GM20431 (cell line): ENCODE measurements around the gene SYNGR2.
"Not testable (repeated sequence)": the region's sequence is repeated elsewhere in the genome, so short reads cannot be mapped to it uniquely, and the experiment has no call there.

Experiments used
- in situ Hi-C: fragments of 300-500 bp; cut with MseI, MboI; formaldehyde crosslinking; loops from one replicate; pipeline ENCODE4 v1.15.0; 2020; ENCODE audit warnings: low sequenced_read_pairs; ENCODE audit not compliant: unreplicated experiment

The SYNGR2 gene

DNA sequence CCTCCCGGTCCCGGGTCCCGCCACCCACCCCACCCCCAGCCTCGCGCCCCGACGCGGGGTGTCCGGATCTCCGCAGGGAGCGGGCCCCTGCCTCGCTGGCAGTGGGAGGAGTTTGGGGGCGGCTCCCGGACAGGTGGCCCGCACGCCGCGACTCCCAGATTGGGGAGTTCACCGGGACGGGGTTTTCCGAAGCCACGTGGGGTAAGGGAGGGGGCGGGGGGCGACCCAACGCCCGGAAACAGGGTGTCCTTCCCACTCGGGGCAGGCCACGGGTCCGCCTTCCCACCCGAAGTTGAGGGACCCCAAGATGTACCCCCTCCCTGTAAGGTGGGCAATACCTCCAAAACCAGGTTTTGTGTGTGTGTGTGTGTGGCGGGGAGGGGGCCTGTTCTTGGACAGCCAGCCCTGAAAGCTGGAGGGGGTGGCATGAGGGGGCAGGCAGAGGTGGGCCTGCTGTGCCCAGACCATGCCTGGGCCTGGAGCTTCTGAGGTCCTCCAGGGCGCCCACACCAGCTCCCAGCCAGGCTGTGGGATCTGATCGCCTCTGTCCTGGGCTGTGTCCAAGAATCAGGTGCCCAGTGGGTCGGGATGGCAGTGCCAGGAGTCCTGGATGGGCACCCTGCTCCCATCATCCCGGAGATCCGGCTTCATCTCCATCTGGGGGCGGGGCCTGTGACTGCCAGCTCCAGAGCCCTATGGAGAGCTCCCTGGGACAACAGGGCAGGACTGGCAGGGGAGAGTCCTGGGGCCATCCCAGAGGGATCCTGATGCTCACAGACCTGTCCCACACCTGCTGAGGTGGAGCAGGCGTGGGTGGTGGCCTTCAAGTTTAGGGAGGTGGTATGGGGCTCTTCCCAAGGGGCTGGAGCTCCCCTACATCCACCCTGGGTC is 767 bp downstream of the SYNGR2 start:
- in situ Hi-C loops, result no loop called here

DNA sequence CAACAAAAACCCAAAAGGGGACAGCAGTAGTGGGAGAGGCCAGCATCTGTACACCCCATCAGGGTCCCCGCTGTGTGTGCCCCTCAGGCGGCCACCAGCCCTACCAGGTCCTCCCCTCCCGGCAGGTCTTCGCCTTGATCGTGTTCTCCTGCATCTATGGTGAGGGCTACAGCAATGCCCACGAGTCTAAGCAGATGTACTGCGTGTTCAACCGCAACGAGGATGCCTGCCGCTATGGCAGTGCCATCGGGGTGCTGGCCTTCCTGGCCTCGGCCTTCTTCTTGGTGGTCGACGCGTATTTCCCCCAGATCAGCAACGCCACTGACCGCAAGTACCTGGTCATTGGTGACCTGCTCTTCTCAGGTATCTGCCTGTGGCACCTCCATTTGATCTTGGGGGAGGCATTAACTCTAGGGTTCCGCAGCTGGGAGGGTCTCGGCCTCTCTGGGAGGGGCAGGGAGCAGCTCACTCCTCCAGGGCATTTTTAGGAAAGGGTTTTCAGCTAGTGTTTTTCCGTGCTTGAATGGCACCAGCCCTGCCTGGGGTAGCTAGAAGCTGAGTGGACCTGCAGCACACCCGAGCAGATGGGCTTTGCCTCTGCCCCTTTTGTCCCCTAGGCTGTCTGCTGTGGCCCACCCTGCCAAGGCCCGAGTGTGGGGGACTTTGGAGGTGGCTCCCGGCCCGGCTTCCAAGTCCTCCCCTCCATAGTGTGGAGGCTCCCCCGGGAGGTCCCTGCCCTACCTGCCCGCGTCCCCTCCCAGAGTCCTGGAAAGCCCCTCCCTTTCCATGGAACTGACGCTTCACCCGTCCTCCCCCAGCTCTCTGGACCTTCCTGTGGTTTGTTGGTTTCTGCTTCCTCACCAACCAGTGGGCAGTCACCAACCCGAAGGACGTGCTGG is 2.6 kb downstream of the SYNGR2 start:
- in situ Hi-C loops, result no loop called here

DNA sequence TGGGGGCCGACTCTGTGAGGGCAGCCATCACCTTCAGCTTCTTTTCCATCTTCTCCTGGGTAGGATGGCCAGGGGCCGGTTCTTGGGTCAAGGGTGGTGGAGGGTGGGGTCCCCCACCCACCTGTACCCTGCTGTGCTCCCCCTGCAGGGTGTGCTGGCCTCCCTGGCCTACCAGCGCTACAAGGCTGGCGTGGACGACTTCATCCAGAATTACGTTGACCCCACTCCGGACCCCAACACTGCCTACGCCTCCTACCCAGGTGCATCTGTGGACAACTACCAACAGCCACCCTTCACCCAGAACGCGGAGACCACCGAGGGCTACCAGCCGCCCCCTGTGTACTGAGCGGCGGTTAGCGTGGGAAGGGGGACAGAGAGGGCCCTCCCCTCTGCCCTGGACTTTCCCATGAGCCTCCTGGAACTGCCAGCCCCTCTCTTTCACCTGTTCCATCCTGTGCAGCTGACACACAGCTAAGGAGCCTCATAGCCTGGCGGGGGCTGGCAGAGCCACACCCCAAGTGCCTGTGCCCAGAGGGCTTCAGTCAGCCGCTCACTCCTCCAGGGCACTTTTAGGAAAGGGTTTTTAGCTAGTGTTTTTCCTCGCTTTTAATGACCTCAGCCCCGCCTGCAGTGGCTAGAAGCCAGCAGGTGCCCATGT is 3.3 kb downstream of the SYNGR2 start:
- in situ Hi-C loops, result not testable (repeated sequence)

DNA sequence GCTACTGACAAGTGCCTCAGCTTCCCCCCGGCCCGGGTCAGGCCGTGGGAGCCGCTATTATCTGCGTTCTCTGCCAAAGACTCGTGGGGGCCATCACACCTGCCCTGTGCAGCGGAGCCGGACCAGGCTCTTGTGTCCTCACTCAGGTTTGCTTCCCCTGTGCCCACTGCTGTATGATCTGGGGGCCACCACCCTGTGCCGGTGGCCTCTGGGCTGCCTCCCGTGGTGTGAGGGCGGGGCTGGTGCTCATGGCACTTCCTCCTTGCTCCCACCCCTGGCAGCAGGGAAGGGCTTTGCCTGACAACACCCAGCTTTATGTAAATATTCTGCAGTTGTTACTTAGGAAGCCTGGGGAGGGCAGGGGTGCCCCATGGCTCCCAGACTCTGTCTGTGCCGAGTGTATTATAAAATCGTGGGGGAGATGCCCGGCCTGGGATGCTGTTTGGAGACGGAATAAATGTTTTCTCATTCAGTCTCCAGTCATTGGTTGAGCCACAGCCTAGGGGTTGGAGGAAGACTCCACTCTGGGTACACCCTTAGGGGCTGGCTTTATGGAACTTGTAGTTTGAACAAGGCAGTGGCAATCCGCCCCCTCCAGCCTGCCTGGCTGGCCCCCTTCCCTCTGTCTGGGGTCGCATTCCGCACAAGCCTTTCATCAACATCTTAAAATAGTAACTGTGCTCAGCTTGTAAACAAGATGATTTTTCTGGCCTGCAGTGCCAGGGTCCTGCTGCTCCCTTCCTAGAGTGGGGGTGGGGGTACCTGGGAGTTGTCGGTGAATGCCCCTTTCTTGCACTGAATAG is 4.1 kb downstream of the SYNGR2 start:
- in situ Hi-C loops, result no loop called here

DNA sequence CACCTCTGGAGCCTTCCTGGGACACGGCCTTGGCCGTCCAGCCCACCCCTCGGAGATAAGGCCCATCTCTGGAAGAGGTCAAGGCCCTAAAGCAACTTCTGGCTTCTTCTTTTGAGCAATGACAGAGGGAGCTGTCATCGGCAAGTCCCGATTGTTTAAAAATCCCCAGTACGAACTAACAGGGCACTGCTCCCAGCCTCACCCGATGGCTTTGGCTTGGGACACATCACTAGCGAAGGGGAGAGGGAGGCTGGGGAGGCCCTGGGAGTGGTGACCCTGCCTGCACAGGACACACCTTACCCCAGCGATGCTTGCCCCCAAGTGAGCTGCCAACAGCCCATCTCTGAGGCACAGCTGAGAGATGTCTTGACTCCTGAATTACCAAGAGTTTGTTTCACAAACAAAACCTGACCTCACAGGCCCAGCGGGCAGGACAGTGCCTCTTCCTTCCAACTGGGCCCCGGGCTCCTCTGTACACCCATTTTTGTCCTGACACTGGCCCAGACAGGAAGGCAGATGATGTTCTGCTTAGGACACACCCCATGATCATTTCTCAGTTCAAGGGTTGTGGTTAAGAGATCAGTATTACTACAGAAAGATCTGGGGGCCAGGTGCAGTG is 4.8 kb downstream of the SYNGR2 start:
- in situ Hi-C loops, result no loop called here

DNA sequence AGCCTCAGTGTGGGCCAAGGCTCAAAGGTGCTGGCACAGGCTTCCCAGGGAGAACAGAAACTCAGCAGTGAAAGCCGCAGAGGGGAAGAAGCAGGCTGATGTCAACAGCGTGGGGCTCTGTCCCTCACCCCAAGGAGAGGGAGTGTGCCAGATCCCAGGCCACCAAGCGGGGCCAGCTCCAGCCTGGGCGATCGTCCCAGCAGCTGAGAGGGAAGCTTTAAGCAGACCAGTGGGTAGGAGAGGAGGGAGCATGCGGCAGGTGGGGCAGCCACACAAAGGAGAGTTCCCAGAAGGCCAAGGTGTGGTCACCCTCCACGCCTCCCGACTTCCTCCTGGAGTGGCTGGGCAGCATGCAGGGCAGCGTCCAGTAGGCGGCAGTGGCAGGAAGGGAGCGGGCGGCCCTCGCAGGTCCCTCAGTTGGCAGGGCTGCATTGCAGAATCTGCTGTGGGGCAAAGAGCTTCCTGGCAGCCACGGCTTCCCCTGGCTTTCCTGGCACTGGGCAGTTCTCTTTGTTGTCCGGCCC is 6.0 kb downstream of the SYNGR2 start:
- in situ Hi-C loops, result no loop called here

DNA sequence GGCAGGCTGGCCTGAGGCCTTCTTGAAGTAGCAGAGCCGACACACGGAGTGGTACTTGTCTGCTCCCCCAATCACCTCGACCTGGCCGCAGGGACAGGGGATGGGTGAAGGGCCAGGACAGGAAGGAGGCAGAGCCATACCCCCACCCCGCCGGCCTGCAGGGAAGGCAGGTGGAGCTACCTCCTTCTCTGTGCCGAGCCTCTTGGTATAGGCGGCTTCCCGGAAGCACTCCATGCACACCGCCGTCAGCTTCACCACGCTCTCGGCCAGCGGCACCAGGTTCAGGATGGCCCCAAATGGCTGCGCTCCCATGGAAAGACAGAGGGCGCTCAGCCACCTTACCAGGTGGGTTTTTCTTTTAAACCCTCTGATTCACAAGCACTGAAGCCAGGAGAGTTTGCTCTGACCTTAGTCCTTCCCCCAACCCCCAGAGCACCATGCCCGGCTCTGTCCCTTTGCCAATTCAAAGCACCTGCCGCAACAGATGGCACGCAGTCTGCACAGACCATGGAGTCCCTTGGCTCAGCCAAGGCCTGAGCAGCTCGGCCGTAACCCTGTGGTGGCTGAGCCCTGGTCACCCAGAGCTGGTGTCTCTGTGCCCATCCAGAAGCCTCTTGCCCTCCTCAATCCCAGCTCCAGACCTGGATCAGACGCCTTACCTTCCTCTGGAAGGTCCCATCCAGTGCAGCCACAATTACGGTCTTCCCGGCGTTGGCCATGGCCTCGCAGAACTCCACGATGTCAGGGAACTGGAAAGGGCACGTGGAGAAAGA is 6.7 kb downstream of the SYNGR2 start:
- in situ Hi-C loops, result no loop called here

DNA sequence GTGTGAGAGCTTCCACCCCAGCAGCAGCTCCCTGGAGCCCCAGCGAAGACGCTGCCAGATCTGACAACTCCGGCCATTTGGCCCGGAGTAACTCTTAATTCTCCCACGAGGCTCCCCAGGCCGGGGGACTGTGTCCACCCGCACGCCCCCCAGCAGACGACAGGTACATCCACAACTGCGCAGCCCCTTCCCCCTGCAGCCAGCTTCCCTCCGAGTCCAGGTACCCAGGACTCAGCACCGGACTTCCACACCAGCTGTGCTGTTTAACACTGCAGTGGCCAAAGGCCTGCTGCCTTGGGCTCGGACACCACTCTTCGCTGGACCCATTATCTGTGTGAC is 7.2 kb downstream of the SYNGR2 start:
- in situ Hi-C loops, result no loop called here

DNA sequence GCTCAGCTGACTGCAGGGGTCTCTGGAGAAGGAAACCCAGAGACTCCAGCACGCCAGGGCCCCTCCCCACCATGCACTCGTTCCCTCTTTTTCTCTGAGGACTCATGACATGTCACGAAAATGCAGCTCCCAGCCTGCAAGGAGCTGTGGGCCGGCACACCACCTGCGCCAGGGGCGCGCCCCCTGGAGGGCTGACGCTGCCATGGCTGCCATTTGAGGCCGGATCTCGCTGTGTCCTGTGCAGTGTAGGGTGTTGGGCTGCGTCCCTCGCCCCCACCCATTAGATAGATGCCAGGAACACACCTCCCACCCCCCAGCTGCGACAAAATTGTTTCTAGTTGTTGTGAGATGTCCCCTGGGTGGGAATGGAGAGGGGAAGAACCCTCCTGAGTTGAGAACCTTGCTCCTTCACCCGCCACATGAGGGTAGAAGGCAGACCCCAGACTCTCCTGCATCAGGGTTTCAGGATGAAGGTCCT is 8.2 kb downstream of the SYNGR2 start:
- in situ Hi-C loops, result no loop called here

DNA sequence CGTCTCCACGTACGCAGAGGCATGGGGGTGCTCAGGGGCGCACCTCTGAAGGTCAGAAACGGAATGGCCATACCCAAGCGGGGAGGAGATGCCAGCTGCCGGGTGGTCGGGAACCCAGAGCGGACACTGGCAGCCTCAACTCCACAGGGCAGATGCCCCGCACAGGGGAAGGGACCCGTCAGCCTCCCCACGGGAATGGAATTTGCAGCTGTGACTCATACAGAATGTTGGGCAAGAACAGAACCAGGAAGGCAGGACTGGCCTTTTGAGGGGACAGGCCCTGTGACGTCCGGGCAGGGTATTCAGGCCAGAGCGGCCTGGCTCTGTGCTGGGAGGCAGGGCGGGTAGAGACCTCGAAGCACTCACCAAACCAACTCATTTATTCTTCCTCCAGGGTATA is 11.0 kb downstream of the SYNGR2 start:
- in situ Hi-C loops, result no loop called here

DNA sequence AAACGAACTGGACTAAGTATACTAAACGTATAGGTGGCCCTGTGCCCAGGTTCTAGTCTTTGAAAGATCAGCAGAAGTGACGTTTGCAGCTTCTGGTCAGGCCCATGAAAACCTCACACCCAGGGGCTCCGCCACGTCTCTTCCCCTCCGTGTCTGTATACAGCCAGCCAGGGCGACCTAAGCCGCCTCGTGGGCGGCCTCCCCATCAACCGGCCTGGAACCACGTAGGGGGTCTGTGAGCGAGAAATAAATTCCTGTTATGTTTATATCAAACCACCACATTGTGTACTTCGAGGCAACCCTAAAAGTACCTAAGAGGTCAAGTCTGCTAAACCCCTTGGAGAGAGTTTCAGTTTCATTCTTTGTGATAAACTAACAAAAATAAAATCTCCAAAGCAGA is 11.7 kb downstream of the SYNGR2 start:
- in situ Hi-C loops, result no loop called here

DNA sequence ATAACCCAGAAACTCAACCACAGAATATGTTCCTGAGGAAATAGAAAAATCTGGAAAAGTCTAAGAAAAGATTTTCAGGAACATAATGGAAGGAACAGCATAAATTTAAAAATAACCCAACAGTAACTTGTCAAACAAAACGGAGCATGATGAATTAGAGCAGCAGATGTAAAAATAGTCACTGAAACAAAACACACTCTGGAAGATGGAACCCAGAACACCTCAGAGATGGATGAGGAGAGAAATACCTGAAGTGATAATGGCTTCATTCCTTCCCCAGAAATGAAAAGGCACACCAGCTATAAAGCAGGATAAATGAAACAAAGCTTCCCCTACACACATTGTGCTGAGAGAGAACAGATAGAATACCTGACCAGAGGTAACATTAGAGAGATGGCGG is 12.1 kb downstream of the SYNGR2 start:
- in situ Hi-C loops, result no loop called here

DNA sequence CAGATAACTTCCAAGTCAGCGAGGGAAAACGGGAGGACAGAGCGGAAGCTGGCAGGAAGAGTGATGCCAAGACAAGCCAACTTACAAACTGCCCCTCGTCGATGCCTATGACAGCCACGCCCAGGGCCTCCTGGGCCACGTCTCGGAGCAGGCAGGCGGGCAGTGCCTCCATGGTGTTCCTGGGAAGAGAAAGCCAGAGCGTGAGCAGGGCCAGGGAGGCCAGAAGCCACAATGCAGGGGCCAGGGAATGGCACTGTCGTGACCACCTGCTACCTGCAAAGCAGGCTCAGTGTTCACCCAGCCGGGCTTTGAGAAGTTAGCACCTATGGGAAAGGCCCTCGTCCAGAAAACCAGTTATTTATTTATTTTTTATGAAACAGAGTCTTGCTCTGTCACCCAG is 14.1 kb downstream of the SYNGR2 start:
- in situ Hi-C loops, result no loop called here

DNA sequence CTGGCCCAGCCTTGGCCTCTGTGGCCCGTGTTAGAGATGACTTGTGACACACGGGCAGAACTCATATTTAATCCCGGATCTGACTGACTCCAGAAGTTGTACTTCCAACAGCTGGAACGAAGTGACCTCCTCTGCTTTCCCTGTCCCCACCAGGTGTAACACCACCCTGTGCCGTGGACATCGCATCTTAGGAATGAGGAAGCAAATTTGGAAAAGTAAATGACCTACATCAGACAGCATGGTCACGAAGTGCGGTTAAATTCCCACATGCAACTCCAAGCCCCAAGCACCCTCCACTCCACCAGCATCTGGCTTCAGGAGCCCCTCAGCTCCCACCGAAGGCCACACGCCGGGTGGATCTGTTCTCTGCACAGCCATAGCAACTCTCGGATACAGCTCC is 15.5 kb downstream of the SYNGR2 start:
- in situ Hi-C loops, result no loop called here

DNA sequence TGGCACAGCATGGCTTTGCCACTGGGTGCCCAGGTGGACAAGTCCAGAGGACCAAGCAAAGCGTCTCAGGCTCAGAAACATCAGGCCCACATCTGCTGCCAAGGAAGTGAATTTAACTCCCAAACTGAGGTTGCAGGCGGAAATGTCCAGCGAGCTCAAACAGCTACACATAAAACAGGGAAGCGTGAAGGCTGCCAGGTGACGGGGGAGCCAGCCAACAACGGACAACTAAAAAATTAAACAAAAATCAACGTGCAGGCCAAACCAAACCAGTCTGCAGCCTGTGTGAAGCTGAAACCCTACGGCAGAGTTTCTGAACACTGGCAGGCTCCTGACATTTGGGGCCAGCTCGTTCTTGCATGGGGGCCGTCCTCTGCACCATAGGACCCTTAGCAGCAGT is 16.0 kb downstream of the SYNGR2 start:
- in situ Hi-C loops, result no loop called here

DNA sequence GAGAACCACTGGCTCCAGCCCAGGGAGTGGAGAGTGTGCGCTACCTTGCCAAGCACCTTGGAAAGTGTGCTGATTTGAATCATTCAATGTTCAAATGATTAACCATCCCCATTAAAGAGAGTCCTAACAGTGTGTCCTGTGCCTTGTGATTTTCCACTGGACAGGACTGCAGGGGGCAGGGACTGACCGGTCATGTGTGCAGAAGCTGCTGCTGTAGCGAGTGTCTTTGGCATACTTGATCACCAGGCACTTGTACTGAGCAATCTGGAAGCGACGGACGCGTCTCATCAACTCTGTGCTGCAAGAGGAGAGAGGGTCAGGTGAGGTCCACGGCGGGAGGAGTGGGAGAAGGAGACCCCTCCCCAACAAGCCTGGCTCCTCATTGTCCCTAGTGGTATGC is 16.5 kb downstream of the SYNGR2 start:
- in situ Hi-C loops, result no loop called here

DNA sequence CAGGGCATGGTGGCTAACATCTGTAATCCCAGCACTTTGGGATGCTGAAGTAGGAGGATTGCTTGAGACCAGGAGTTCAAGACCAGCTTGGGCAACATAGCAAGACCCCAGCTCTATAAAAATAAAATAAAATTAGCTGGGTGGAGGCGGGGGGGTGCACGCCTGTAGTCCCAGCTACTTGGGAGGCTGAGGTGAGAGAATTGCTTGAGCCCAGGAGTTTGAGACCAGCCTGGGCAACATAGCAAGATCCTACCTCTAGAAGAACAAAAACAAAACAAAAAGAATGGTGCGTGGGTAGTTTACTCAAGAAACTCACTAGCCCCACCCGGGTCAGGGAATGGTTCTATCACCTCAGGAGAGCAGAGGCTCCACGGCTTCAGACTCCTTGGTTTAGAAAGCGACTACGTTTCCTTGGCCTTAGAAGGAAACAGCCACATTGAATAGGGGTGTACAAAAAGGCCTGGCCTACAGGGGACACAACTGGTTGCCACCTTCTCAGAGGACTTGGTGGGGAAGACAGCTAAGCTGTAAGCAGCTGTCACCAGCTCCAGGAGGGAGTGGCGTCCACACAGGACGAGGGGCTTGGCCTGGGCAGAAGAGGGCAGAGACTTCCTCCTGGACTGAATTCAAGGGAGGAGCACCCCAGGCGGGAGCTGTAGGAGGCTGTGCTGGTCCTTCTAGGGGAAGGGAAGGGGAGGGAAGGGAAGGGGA is 17.8 kb downstream of the SYNGR2 start:
- in situ Hi-C loops, result no loop called here
